ENCODE measurements around the gene PRKCQ. TPM values are rescaled to one million over a fixed set of nuclear protein-coding genes. Genes with fewer than 3 reads are reported as not detected.
A peak's percentile ranks its signal among the peaks of the same experiment; 100 is the strongest.

Gene PRKCQ
- total RNA-seq, 2 donors from 2014 or later: 0.33 to 6.0 TPM

- Histone ChIP-seq H3K36me3 (replicated peaks in 1 of 2; ENCODE audit: insufficient read depth in 1 of 2, low read depth in 2 of 2) (no peaks in the 10 kb centered on the region), H3K4me1 (no peaks in the 10 kb centered on the region), H3K27me3 (no peaks in the 10 kb centered on the region), H3K4me3 (no peak overlapping the region), H3K27ac (no peak overlapping the region), H3K9me3 (no peaks in the 10 kb centered on the region)
- DNase-seq: no peak
- intact Hi-C loops (cut with DNase I): loop anchor here (5.0 kb wide), 1 partner anchor 254 kb away; no protein-coding TSS in a partner anchor
- WGBS, 2 donors: 67 to 72% methylated on average over 2 of the region's 2 CpGs
- TF ChIP-seq CTCF (IDR thresholded peaks at IDR 0.05) (no peak), POLR2A (IDR thresholded peaks at IDR 0.05) (no peak)
- no peak for ATAC-seq
These were observed 161.4 kb downstream of the PRKCQ start for GRCh38 chr10:6418613-6419216.

GRCh38 chr10:6418167-6418566 lies 161.9 kb downstream of the PRKCQ start:
- Histone ChIP-seq H3K4me1 (no peaks in the 10 kb centered on the region), H3K9me3 (no peaks in the 10 kb centered on the region), H3K36me3 (replicated peaks in 1 of 2; ENCODE audit: insufficient read depth in 1 of 2, low read depth in 2 of 2) (no peaks in the 10 kb centered on the region), H3K27me3 (no peaks in the 10 kb centered on the region), H3K27ac (no peak overlapping the region), H3K4me3 (no peak overlapping the region)
- no peak for DNase-seq
- no peak for TF ChIP-seq POLR2A (IDR thresholded peaks at IDR 0.05)
- TF ChIP-seq CTCF (IDR thresholded peaks at IDR 0.05): no peak
- 72 to 74% methylated on average over 5 of the region's 5 CpGs for WGBS, 2 donors
- intact Hi-C loops (cut with DNase I): loop anchor here (5.0 kb wide), 1 partner anchor 254 kb away; no protein-coding TSS in a partner anchor
- no peak for ATAC-seq

GRCh38 chr10:6416892-6417512 lies 163.1 kb downstream of the PRKCQ start:
- ATAC-seq: peak; percentile 68
- no peaks in the 10 kb centered on the region for H3K27me3 ChIP-seq
- intact Hi-C loops (cut with DNase I): loop anchor here (5.0 kb wide), 1 partner anchor 255 kb away; no protein-coding TSS in a partner anchor
- WGBS, 2 donors: 56% methylated on average over 3 of the region's 3 CpGs
- TF ChIP-seq CTCF (IDR thresholded peaks at IDR 0.05): peak; percentile 23 to 76 (median 62)
- no peak for TF ChIP-seq POLR2A (IDR thresholded peaks at IDR 0.05)
- no peak overlapping the region for H3K4me3 ChIP-seq
- no peak overlapping the region for H3K27ac ChIP-seq
- H3K4me1 ChIP-seq: no peaks in the 10 kb centered on the region
- DNase-seq: no peak
- H3K36me3 ChIP-seq (replicated peaks in 1 of 2; ENCODE audit: insufficient read depth in 1 of 2, low read depth in 2 of 2): no peaks in the 10 kb centered on the region
- no peaks in the 10 kb centered on the region for H3K9me3 ChIP-seq

GRCh38 chr10:6411436-6411835 lies 168.6 kb downstream of the PRKCQ start:
- 82 to 91% methylated on average over 3 of the region's 3 CpGs for WGBS, 2 donors
- DNase-seq (no peak), ATAC-seq (no peak)
- H3K4me3 ChIP-seq: no peak overlapping the region
- no peaks in the 10 kb centered on the region for H3K36me3 ChIP-seq (replicated peaks in 1 of 2; ENCODE audit: insufficient read depth in 1 of 2, low read depth in 2 of 2)
- no peaks in the 10 kb centered on the region for H3K9me3 ChIP-seq
- H3K27me3 ChIP-seq: no peaks in the 10 kb centered on the region
- peaks cover 5% of the 10 kb centered on the region for H3K4me1 ChIP-seq
- intact Hi-C loops (cut with DNase I): no loop called here
- no peak for TF ChIP-seq POLR2A (IDR thresholded peaks at IDR 0.05)
- H3K27ac ChIP-seq: no peak overlapping the region

- Histone ChIP-seq H3K9me3 (no peaks in the 10 kb centered on the region), H3K27ac (peak overlapping the region in 1 of 4 donors; percentile 15), H3K36me3 (replicated peaks in 1 of 2; ENCODE audit: insufficient read depth in 1 of 2, low read depth in 2 of 2) (no peaks in the 10 kb centered on the region), H3K4me3 (no peak overlapping the region), H3K27me3 (no peaks in the 10 kb centered on the region), H3K4me1 (peaks cover 5% of the 10 kb centered on the region)
- TF ChIP-seq CTCF (IDR thresholded peaks at IDR 0.05) (no peak), POLR2A (IDR thresholded peaks at IDR 0.05) (no peak)
- intact Hi-C loops (cut with DNase I): no loop called here
- DNase-seq (no peak), ATAC-seq (no peak)
- 77 to 85% methylated on average over 15 of the region's 15 CpGs for WGBS, 2 donors
These were observed 169.2 kb downstream of the PRKCQ start for GRCh38 chr10:6410830-6411229.

All from body of pancreas (tissue), 4 donors.